WTC11 (cell line): ENCODE data around the gene CAMKK2. TPM values are rescaled to one million over a fixed set of nuclear protein-coding genes. Genes with fewer than 3 reads are reported as not detected.

Source experiments
- ATAC-seq: fragments of 200-7000 bp; cut with Tn5 transposase; 2 replicates; pipeline ENCODE4 v1.10.0; 2021; ENCODE audit warnings: mild to moderate bottlenecking, moderate library complexity
- CTCF ChIA-PET: fragments of 300-600 bp; sonication (Branson Sonifier 250); formaldehyde crosslinking; loops from one replicate; lab custom pipeline; 2021; ENCODE audit warnings: antibody characterized with exemption; lab: Charles Lee
- POLR2A ChIA-PET: fragments of 350-600 bp; sonication (Branson Sonifier 250); formaldehyde crosslinking; loops from one replicate; lab custom pipeline; 2021; ENCODE audit warnings: antibody characterized with exemption; lab: Charles Lee
- DNase-seq: peaks from one replicate; pipeline ENCODE4 v3.0.0; 2021; ENCODE audit warnings: low spot score
- H3K27ac Mint-ChIP-seq: 2 replicates; pipeline ENCODE4 v1.8.0; 2021; ENCODE audit warnings: mixed read lengths
- H3K27me3 Mint-ChIP-seq: 2 replicates; pipeline ENCODE4 v1.8.0; 2021; ENCODE audit warnings: low read depth, mild to moderate bottlenecking, moderate library complexity, mixed read lengths
- H3K36me3 Mint-ChIP-seq: 2 replicates; pipeline ENCODE4 v1.8.0; 2021; ENCODE audit warnings: mixed read lengths
- H3K4me1 Mint-ChIP-seq: 2 replicates; pipeline ENCODE4 v1.8.0; 2022; ENCODE audit warnings: mixed read lengths
- H3K4me3 Mint-ChIP-seq: 2 replicates; pipeline ENCODE4 v1.8.0; 2021; ENCODE audit warnings: mild to moderate bottlenecking, moderate library complexity, mixed read lengths
- H3K9me3 Mint-ChIP-seq: 2 replicates; pipeline ENCODE4 v1.8.0; 2021; ENCODE audit warnings: mixed read lengths
- ATF6 ChIP-seq: sonication (generic); formaldehyde crosslinking; IDR thresholded peaks from 2 replicates; pipeline ENCODE4 v1.8.1; 2023; ENCODE audit warnings: mild to moderate bottlenecking, missing genetic modification reagents
- CDX4 ChIP-seq: fragments of 250-450 bp; sonication (Bioruptor Pico); IDR thresholded peaks from 2 replicates; pipeline ENCODE4 v1.9.0; 2021; ENCODE audit warnings: moderate library complexity, mild to moderate bottlenecking, inconsistent platforms, borderline replicate concordance
- CTCF ChIP-seq: fragments of 200-600 bp; IDR thresholded peaks from 2 replicates; pipeline ENCODE4 v1.8.0; 2022; ENCODE audit warnings: antibody characterized with exemption
- E2F4 ChIP-seq: sonication (generic); formaldehyde crosslinking; IDR thresholded peaks from 2 replicates; pipeline ENCODE4 v1.8.1; 2022; ENCODE audit warnings: low read depth, mild to moderate bottlenecking, moderate library complexity, missing genetic modification reagents, borderline replicate concordance
- ELF4 ChIP-seq: sonication (generic); formaldehyde crosslinking; IDR thresholded peaks from 2 replicates; pipeline ENCODE4 v1.8.1; 2022; ENCODE audit warnings: low read depth, mild to moderate bottlenecking, moderate library complexity, missing genetic modification reagents
- ESRRA ChIP-seq: sonication (generic); formaldehyde crosslinking; IDR thresholded peaks from 2 replicates; pipeline ENCODE4 v1.8.1; 2022; ENCODE audit warnings: mild to moderate bottlenecking, missing genetic modification reagents, borderline replicate concordance
- FOXP1 ChIP-seq: sonication (generic); formaldehyde crosslinking; IDR thresholded peaks from 2 replicates; pipeline ENCODE4 v1.8.0; 2022; ENCODE audit warnings: missing genetic modification reagents, mild to moderate bottlenecking, moderate library complexity, borderline replicate concordance
- FOXP4 ChIP-seq: sonication (generic); formaldehyde crosslinking; IDR thresholded peaks from 2 replicates; pipeline ENCODE4 v1.8.0; 2022; ENCODE audit warnings: mild to moderate bottlenecking, missing genetic modification reagents
- GABPB1 ChIP-seq: sonication (generic); formaldehyde crosslinking; IDR thresholded peaks from 2 replicates; pipeline ENCODE4 v1.8.1; 2023; ENCODE audit warnings: mild to moderate bottlenecking, missing genetic modification reagents
- GTF2I ChIP-seq: fragments of 250-450 bp; sonication (Bioruptor Pico); conservative IDR thresholded peaks from 2 replicates; pipeline ENCODE4 v1.4.0; 2021; ENCODE audit warnings: mild to moderate bottlenecking
- HMGA2 ChIP-seq: fragments of 250-450 bp; sonication (Bioruptor Pico); IDR thresholded peaks from 2 replicates; pipeline ENCODE4 v1.4.0; 2021; ENCODE audit warnings: mild to moderate bottlenecking, moderate library complexity
- OVOL2 ChIP-seq: fragments of 250-450 bp; sonication (Bioruptor Pico); IDR thresholded peaks from 2 replicates; pipeline ENCODE4 v1.9.0; 2021; ENCODE audit warnings: mild to moderate bottlenecking, borderline replicate concordance
- PREB ChIP-seq: sonication (generic); formaldehyde crosslinking; IDR thresholded peaks from 2 replicates; pipeline ENCODE4 v1.8.1; 2022; ENCODE audit warnings: mild to moderate bottlenecking, missing genetic modification reagents, moderate library complexity, borderline replicate concordance
- RELA ChIP-seq: sonication (generic); formaldehyde crosslinking; IDR thresholded peaks from 2 replicates; pipeline ENCODE4 v1.8.1; 2022; ENCODE audit warnings: missing genetic modification reagents, mild to moderate bottlenecking, borderline replicate concordance
- TP53 ChIP-seq: sonication (generic); formaldehyde crosslinking; IDR thresholded peaks from 2 replicates; pipeline ENCODE4 v1.8.1; 2023; ENCODE audit warnings: mild to moderate bottlenecking, missing genetic modification reagents
- ZBTB43 ChIP-seq: sonication (generic); formaldehyde crosslinking; IDR thresholded peaks from 2 replicates; pipeline ENCODE4 v1.8.1; 2023; ENCODE audit warnings: mild to moderate bottlenecking, missing genetic modification reagents
- ZMAT4 ChIP-seq: fragments of 250-450 bp; sonication (Bioruptor Pico); IDR thresholded peaks from 2 replicates; pipeline ENCODE4 v1.9.0; 2021; ENCODE audit warnings: mild to moderate bottlenecking
- ZNF138 ChIP-seq: sonication (generic); formaldehyde crosslinking; conservative IDR thresholded peaks from 2 replicates; pipeline ENCODE4 v1.8.1; 2022; ENCODE audit warnings: mild to moderate bottlenecking, moderate library complexity, missing genetic modification reagents
- ZNF219 ChIP-seq: sonication (generic); formaldehyde crosslinking; IDR thresholded peaks from 2 replicates; pipeline ENCODE4 v1.8.0; 2023; ENCODE audit warnings: missing genetic modification reagents, mild to moderate bottlenecking, borderline replicate concordance
- total RNA-seq: library from RNA; stranded (reverse); gene quantifications from 3 replicates; pipeline ENCODE4 v1.2.3, GENCODE V29; 2021

Gene CAMKK2
- total RNA-seq, 1 experiment from 2014 or later, result 36.5 TPM

- no peak for TF ChIP-seq RELA (CRISPR knock-in tag)
- no peak for TF ChIP-seq FOXP4 (CRISPR knock-in tag)
- no peak for TF ChIP-seq TP53 (CRISPR knock-in tag)
- TF ChIP-seq ELF4 (CRISPR knock-in tag), result no peak
- no peak for TF ChIP-seq GTF2I (CRISPR knock-in tag)
- no peak for TF ChIP-seq ZNF219 (CRISPR knock-in tag)
- no peak for TF ChIP-seq GABPB1 (CRISPR knock-in tag)
- no peak for TF ChIP-seq OVOL2 (CRISPR knock-in tag)
- no peak for TF ChIP-seq ZMAT4 (CRISPR knock-in tag)
- TF ChIP-seq ZNF138, result no peak
- TF ChIP-seq ZBTB43, result no peak
- TF ChIP-seq CTCF, result no peak
- no peak for TF ChIP-seq ESRRA
Observed at GRCh38 chr12:121285856-121286255, 10.7 kb downstream of the CAMKK2 start (continued).

GRCh38 chr12:121284551-121285390 lies 11.7 kb downstream of the CAMKK2 start:
- Mint-ChIP-seq H3K9me3 (no peaks in the 10 kb centered on the region), H3K27ac (no peak overlapping the region; the same call in 1 of the 2 replicates), H3K4me1 (peaks cover 47% of the 10 kb centered on the region), H3K4me3 (no peak overlapping the region), H3K36me3 (no peaks in the 10 kb centered on the region), H3K27me3 (no peaks in the 10 kb centered on the region)
- ChIA-PET POLR2A (no interaction called here), CTCF (no interaction called here)
- DNase-seq, result no peak
- ATAC-seq, result no peak
- no peak for TF ChIP-seq FOXP1 (CRISPR knock-in tag)
- TF ChIP-seq ZBTB43, result no peak
- TF ChIP-seq, all 79 proteins: peak for 0

- Mint-ChIP-seq H3K36me3 (no peaks in the 10 kb centered on the region; the same call in 1 of the 2 replicates), H3K27ac (no peak overlapping the region), H3K27me3 (no peaks in the 10 kb centered on the region), H3K4me1 (peaks cover 44% of the 10 kb centered on the region), H3K4me3 (no peak overlapping the region), H3K9me3 (no peaks in the 10 kb centered on the region)
- DNase-seq (no peak), ATAC-seq (no peak)
- CTCF ChIA-PET, result no interaction called here
- POLR2A ChIA-PET, result interaction anchor here (0.7 kb wide), 1 partner anchor 12 kb away, joined by 3 read pairs; no protein-coding TSS in a partner anchor
- TF ChIP-seq PREB (CRISPR knock-in tag) (no peak), ATF6 (no peak), ZMAT4 (CRISPR knock-in tag) (no peak), CDX4 (CRISPR knock-in tag) (no peak), HMGA2 (CRISPR knock-in tag) (no peak), E2F4 (CRISPR knock-in tag) (no peak)
Observed at GRCh38 chr12:121283841-121284240, 12.7 kb downstream of the CAMKK2 start.
